ENCODE data around the gene CADPS. TPM values are rescaled to one million over a fixed set of nuclear protein-coding genes. Genes with fewer than 3 reads are reported as not detected.

Gene CADPS
- total RNA-seq, 1 experiment from 2014 or later = not detected

DNA sequence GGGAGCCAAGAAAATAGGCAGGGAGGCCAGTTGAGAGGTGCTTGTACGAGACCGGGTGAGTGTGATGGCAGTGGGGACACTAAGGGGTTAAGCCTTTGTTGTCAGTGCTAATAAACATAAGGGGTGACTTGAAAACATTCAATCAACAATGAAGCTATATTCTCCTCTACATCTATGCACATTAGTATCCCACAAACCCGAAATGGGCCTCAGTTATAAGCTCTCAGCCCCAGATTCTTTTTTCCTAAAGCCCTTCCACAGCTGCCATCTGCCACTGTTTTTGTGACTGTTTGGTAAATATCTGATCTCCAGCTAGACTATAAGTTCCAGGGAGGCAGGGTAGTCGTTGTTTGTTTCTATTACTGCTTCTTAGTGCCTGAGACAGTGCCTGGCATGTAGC is 118.2 kb downstream of the CADPS start:
- no peaks in the 10 kb centered on the region for H3K27me3 ChIP-seq (replicated peaks; ENCODE audit: insufficient read depth, low read depth, low read length, poor library complexity)
- BruUV-seq (replicated peaks) = no TSS peak
- POLR2A ChIA-PET (ENCODE audit: low non-redundant PET) = no interaction called here
- H3K4me1 ChIP-seq (ENCODE audit: insufficient read depth, low read length, poor library complexity, severe bottlenecking) = no peaks in the 10 kb centered on the region
- CTCF ChIA-PET = no interaction called here
- no peak overlapping the region for H3K27ac ChIP-seq (ENCODE audit: low read depth, low read length, poor library complexity, severe bottlenecking)
- no peak overlapping the region for H3K4me3 ChIP-seq (ENCODE audit: low read depth, low read length, poor library complexity, severe bottlenecking)
- TF ChIP-seq EZH2 (IDR thresholded peaks at IDR 0.05; ENCODE audit: borderline replicate concordance, low read depth, low read length, poor library complexity, severe bottlenecking) = no peak
- TF ChIP-seq, protein P1, sequence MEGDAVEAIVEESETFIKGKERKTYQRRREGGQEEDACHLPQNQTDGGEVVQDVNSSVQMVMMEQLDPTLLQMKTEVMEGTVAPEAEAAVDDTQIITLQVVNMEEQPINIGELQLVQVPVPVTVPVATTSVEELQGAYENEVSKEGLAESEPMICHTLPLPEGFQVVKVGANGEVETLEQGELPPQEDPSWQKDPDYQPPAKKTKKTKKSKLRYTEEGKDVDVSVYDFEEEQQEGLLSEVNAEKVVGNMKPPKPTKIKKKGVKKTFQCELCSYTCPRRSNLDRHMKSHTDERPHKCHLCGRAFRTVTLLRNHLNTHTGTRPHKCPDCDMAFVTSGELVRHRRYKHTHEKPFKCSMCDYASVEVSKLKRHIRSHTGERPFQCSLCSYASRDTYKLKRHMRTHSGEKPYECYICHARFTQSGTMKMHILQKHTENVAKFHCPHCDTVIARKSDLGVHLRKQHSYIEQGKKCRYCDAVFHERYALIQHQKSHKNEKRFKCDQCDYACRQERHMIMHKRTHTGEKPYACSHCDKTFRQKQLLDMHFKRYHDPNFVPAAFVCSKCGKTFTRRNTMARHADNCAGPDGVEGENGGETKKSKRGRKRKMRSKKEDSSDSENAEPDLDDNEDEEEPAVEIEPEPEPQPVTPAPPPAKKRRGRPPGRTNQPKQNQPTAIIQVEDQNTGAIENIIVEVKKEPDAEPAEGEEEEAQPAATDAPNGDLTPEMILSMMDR (conservative IDR thresholded peaks at IDR 0.05; ENCODE audit: low read depth, low read length) = no peak
- H3K9me3 ChIP-seq (ENCODE audit: low read depth, low read length, poor library complexity, severe bottlenecking) = no peaks in the 10 kb centered on the region
- H3K36me3 ChIP-seq (ENCODE audit: insufficient read depth, low read length, poor library complexity, severe bottlenecking) = no peaks in the 10 kb centered on the region
- intact Hi-C loops (cut with micrococcal nuclease; ENCODE audit: unreplicated experiment) = no loop called here
- DNase-seq (ENCODE audit: low spot score) = no peak

DNA sequence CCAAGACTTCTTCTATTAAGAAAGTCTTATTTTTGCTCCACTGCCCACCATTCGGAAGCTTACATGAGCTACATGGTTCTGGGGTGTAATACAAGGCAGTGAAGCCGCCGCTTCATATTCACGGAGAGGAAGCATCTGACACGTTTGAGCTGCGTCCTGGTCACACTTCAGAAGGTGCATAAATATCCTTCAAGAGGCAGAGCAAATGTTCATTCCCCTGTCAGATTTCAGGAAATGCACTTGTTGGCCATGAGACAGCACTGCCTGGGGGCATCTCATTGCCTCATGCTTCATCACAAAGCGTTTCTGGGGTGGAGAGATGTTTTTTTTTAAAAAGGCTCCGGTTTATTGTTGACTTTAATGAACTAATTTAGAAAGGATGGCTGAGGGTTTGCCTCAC is 119.9 kb downstream of the CADPS start:
- H3K9me3 ChIP-seq (ENCODE audit: low read depth, low read length, poor library complexity, severe bottlenecking) = no peaks in the 10 kb centered on the region
- no peak overlapping the region for H3K4me3 ChIP-seq (ENCODE audit: low read depth, low read length, poor library complexity, severe bottlenecking)
- H3K36me3 ChIP-seq (ENCODE audit: insufficient read depth, low read length, poor library complexity, severe bottlenecking) = no peaks in the 10 kb centered on the region
- no peak overlapping the region for H3K27ac ChIP-seq (ENCODE audit: low read depth, low read length, poor library complexity, severe bottlenecking)
- intact Hi-C loops (cut with micrococcal nuclease; ENCODE audit: unreplicated experiment) = no loop called here
- no peaks in the 10 kb centered on the region for H3K4me1 ChIP-seq (ENCODE audit: insufficient read depth, low read length, poor library complexity, severe bottlenecking)
- DNase-seq (ENCODE audit: low spot score) = no peak
- no peaks in the 10 kb centered on the region for H3K27me3 ChIP-seq (replicated peaks; ENCODE audit: insufficient read depth, low read depth, low read length, poor library complexity)
- POLR2A ChIA-PET (ENCODE audit: low non-redundant PET) = no interaction called here
- CTCF ChIA-PET = interaction anchor here (0.6 kb wide), 1 partner anchor 10 kb away, joined by 3 read pairs; no protein-coding TSS in a partner anchor
- no peak for TF ChIP-seq EZH2 (IDR thresholded peaks at IDR 0.05; ENCODE audit: borderline replicate concordance, low read depth, low read length, poor library complexity, severe bottlenecking)
- TF ChIP-seq, protein P1 (conservative IDR thresholded peaks at IDR 0.05; ENCODE audit: low read depth, low read length) = no peak
- BruUV-seq (replicated peaks) = no TSS peak

DNA sequence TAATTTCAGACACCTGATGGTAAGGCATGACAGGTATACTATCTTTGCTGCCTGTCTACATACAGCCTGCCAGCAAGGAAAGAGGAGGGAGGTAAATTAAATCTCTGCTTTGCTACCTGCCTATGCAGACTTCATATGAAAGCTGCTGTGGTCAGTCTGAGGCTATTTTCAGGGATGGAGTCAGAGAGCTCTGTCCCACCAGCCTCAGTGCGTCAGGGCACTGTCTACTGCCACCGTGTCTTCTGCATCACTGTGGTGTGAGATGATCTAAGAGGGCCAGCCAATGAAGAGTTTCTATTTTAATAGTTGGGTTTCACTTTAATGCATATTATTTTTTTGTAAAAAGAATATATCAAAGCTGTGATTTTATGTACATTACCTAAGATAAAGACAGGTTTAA is 125.6 kb downstream of the CADPS start:
- Histone ChIP-seq H3K9me3 (ENCODE audit: low read depth, low read length, poor library complexity, severe bottlenecking) (no peaks in the 10 kb centered on the region), H3K36me3 (ENCODE audit: insufficient read depth, low read length, poor library complexity, severe bottlenecking) (no peaks in the 10 kb centered on the region), H3K27me3 (replicated peaks; ENCODE audit: insufficient read depth, low read depth, low read length, poor library complexity) (no peaks in the 10 kb centered on the region), H3K4me1 (ENCODE audit: insufficient read depth, low read length, poor library complexity, severe bottlenecking) (no peaks in the 10 kb centered on the region), H3K4me3 (ENCODE audit: low read depth, low read length, poor library complexity, severe bottlenecking) (no peak overlapping the region), H3K27ac (ENCODE audit: low read depth, low read length, poor library complexity, severe bottlenecking) (no peak overlapping the region)
- TF ChIP-seq, protein P1 (conservative IDR thresholded peaks at IDR 0.05; ENCODE audit: low read depth, low read length) = no peak
- TF ChIP-seq EZH2 (IDR thresholded peaks at IDR 0.05; ENCODE audit: borderline replicate concordance, low read depth, low read length, poor library complexity, severe bottlenecking) = no peak
- BruUV-seq (replicated peaks) = no TSS peak
- intact Hi-C loops (cut with micrococcal nuclease; ENCODE audit: unreplicated experiment) = no loop called here
- ChIA-PET POLR2A (ENCODE audit: low non-redundant PET) (no interaction called here), CTCF (no interaction called here)
- no peak for DNase-seq (ENCODE audit: low spot score)

Measured in A673 (cell line).